ENCODE data around the gene ZNF503.

- TF ChIP-seq POLR2A (IDR thresholded peaks at IDR 0.05): no peak
- TF ChIP-seq CTCF (IDR thresholded peaks at IDR 0.05): no peak
- TF ChIP-seq EP300 (IDR thresholded peaks at IDR 0.05): no peak
Measured at GRCh38 chr10:75357500-75357899, 44.1 kb downstream of the ZNF503 start.
